Neural cell (in vitro differentiated cells): ENCODE data around the gene RNF103. TPM values are rescaled to one million over a fixed set of nuclear protein-coding genes. Genes with fewer than 3 reads are reported as not detected.

Experiments used
- H2AFZ ChIP-seq: fragments of 200-600, 300-800 bp; sonication (generic), shearing (Covaris generic); 2 replicates; pipeline ENCODE4 v1.6.0; 2014; ENCODE audit warnings: low read depth, mild to moderate bottlenecking, antibody characterized with exemption, low read length, moderate library complexity
- H3F3A ChIP-seq: fragments of 200-600 bp; shearing (Covaris generic); 2 replicates; pipeline ENCODE4 v1.6.1; 2016; ENCODE audit warnings: mild to moderate bottlenecking, moderate library complexity, mixed read lengths, antibody characterized with exemption, low read length; ENCODE audit not compliant: insufficient read depth, poor library complexity, severe bottlenecking
- H3K27ac ChIP-seq: fragments of 200-600, 300-800 bp; sonication (generic), shearing (Covaris generic); 2 replicates; pipeline ENCODE4 v1.5.1; 2014; ENCODE audit warnings: mild to moderate bottlenecking, low read length, moderate library complexity
- H3K27me3 ChIP-seq: fragments of 300-800, 200-600 bp; sonication (generic), shearing (Covaris generic); 2 replicates; pipeline ENCODE4 v1.6.0; 2014; ENCODE audit warnings: mild to moderate bottlenecking, low read depth, low read length, moderate library complexity; ENCODE audit not compliant: insufficient read depth
- H3K36me3 ChIP-seq: fragments of 300-800, 200-600 bp; sonication (generic), shearing (Covaris generic); 2 replicates; pipeline ENCODE4 v1.5.1; 2014; ENCODE audit warnings: mild to moderate bottlenecking, antibody characterized with exemption, low read length, moderate library complexity; ENCODE audit not compliant: insufficient read depth
- H3K4me2 ChIP-seq: fragments of 300-800, 200-600 bp; sonication (generic), shearing (Covaris generic); 2 replicates; pipeline ENCODE4 v1.6.0; 2014; ENCODE audit warnings: mild to moderate bottlenecking, low read length
- H3K4me3 ChIP-seq: fragments of 300-800, 200-600 bp; sonication (generic), shearing (Covaris generic); 2 replicates; pipeline ENCODE4 v1.5.1; 2014; ENCODE audit warnings: mild to moderate bottlenecking, low read length, moderate library complexity
- H3K79me2 ChIP-seq: fragments of 200-600 bp; shearing (Covaris generic); replicated peaks from 2 replicates; pipeline ENCODE4 v1.6.0; 2014; ENCODE audit warnings: mild to moderate bottlenecking, low read length, moderate library complexity; ENCODE audit not compliant: insufficient read depth
- H3K9ac ChIP-seq: fragments of 300-800, 200-600 bp; sonication (generic), shearing (Covaris generic); 2 replicates; pipeline ENCODE4 v1.6.1; 2016; ENCODE audit warnings: mild to moderate bottlenecking, low read length, mixed read lengths
- H3K9me2 ChIP-seq: fragments of 200-600 bp; shearing (Covaris generic); 2 replicates; pipeline ENCODE4 v1.6.1; 2016; ENCODE audit warnings: mild to moderate bottlenecking, low read length, mixed read lengths; ENCODE audit not compliant: insufficient read depth
- H3K9me3 ChIP-seq: fragments of 200-600, 300-800 bp; sonication (generic), shearing (Covaris generic); 2 replicates; pipeline ENCODE4 v1.6.1; 2016; ENCODE audit warnings: mild to moderate bottlenecking, mixed run types, low read length, moderate library complexity, mixed read lengths
- H4K20me1 ChIP-seq: fragments of 200-600 bp; shearing (Covaris generic); 2 replicates; pipeline ENCODE4 v1.6.1; 2016; ENCODE audit warnings: mild to moderate bottlenecking, mixed run types; ENCODE audit not compliant: insufficient read depth
- EP300 ChIP-seq: fragments of 450-650 bp; conservative IDR thresholded peaks from 2 replicates; pipeline ENCODE4 v1.6.1; 2014; ENCODE audit warnings: antibody characterized with exemption, mild to moderate bottlenecking, moderate library complexity; ENCODE audit not compliant: poor library complexity, severe bottlenecking
- EZH2 ChIP-seq: fragments of 200-600, 300-800 bp; shearing (Covaris generic), sonication (generic); IDR thresholded peaks from 2 replicates; pipeline ENCODE4 v1.6.1; 2014; ENCODE audit warnings: antibody characterized with exemption, low read length, borderline replicate concordance, mild to moderate bottlenecking; ENCODE audit not compliant: insufficient read depth, poor library complexity, severe bottlenecking
- MXI1 ChIP-seq: fragments of 450-650 bp; conservative IDR thresholded peaks from 2 replicates; pipeline ENCODE4 v1.6.1; 2014; ENCODE audit warnings: antibody characterized with exemption, mild to moderate bottlenecking; ENCODE audit not compliant: poor library complexity, severe bottlenecking
- POLR2AphosphoS5 ChIP-seq: IDR thresholded peaks from 2 replicates; pipeline ENCODE4 v1.6.1; 2012
- RAD21 ChIP-seq: fragments of 450-650 bp; conservative IDR thresholded peaks from 2 replicates; pipeline ENCODE4 v1.6.1; 2014; ENCODE audit warnings: antibody characterized with exemption, mild to moderate bottlenecking, moderate library complexity
- SMC3 ChIP-seq: fragments of 450-650 bp; conservative IDR thresholded peaks from 2 replicates; pipeline ENCODE4 v1.6.1; 2014; ENCODE audit warnings: antibody characterized with exemption, mild to moderate bottlenecking, moderate library complexity; ENCODE audit not compliant: poor library complexity
- TAF1 ChIP-seq: IDR thresholded peaks from 2 replicates; pipeline ENCODE4 v1.6.1; 2012; ENCODE audit warnings: low read depth
- polyA plus RNA-seq: library from polyadenylated mRNA; depleted of rRNA; stranded (reverse); fragments of >200 nt; gene quantifications from 2 replicates; pipeline ENCODE4 v1.2.3, GENCODE V29; 2014
- TF ChIP-seq, protein P1 (sequence below): IDR thresholded peaks from 2 replicates; pipeline ENCODE4 v1.6.1; 2012; ENCODE audit warnings: borderline replicate concordance
- TF ChIP-seq, protein P2 (sequence below): fragments of 450-650 bp; IDR thresholded peaks from 2 replicates; pipeline ENCODE4 v1.5.1; 2014; ENCODE audit warnings: antibody characterized with exemption, mild to moderate bottlenecking, moderate library complexity; ENCODE audit not compliant: poor library complexity, severe bottlenecking

RNF103 gene
- polyA plus RNA-seq, 1 donor from 2014 or later = 24.1 TPM

- TF ChIP-seq RAD21 = no peak
- TF ChIP-seq EP300 = no peak
Observed at GRCh38 chr2:86621280-86621943, 2.3 kb downstream of the RNF103 start (continued).

GRCh38 chr2:86617738-86618137 lies 5.9 kb downstream of the RNF103 start:
- TF ChIP-seq, protein P1, sequence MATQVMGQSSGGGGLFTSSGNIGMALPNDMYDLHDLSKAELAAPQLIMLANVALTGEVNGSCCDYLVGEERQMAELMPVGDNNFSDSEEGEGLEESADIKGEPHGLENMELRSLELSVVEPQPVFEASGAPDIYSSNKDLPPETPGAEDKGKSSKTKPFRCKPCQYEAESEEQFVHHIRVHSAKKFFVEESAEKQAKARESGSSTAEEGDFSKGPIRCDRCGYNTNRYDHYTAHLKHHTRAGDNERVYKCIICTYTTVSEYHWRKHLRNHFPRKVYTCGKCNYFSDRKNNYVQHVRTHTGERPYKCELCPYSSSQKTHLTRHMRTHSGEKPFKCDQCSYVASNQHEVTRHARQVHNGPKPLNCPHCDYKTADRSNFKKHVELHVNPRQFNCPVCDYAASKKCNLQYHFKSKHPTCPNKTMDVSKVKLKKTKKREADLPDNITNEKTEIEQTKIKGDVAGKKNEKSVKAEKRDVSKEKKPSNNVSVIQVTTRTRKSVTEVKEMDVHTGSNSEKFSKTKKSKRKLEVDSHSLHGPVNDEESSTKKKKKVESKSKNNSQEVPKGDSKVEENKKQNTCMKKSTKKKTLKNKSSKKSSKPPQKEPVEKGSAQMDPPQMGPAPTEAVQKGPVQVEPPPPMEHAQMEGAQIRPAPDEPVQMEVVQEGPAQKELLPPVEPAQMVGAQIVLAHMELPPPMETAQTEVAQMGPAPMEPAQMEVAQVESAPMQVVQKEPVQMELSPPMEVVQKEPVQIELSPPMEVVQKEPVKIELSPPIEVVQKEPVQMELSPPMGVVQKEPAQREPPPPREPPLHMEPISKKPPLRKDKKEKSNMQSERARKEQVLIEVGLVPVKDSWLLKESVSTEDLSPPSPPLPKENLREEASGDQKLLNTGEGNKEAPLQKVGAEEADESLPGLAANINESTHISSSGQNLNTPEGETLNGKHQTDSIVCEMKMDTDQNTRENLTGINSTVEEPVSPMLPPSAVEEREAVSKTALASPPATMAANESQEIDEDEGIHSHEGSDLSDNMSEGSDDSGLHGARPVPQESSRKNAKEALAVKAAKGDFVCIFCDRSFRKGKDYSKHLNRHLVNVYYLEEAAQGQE = no peak
- TF ChIP-seq MXI1 = no peak
- TF ChIP-seq, protein P2, sequence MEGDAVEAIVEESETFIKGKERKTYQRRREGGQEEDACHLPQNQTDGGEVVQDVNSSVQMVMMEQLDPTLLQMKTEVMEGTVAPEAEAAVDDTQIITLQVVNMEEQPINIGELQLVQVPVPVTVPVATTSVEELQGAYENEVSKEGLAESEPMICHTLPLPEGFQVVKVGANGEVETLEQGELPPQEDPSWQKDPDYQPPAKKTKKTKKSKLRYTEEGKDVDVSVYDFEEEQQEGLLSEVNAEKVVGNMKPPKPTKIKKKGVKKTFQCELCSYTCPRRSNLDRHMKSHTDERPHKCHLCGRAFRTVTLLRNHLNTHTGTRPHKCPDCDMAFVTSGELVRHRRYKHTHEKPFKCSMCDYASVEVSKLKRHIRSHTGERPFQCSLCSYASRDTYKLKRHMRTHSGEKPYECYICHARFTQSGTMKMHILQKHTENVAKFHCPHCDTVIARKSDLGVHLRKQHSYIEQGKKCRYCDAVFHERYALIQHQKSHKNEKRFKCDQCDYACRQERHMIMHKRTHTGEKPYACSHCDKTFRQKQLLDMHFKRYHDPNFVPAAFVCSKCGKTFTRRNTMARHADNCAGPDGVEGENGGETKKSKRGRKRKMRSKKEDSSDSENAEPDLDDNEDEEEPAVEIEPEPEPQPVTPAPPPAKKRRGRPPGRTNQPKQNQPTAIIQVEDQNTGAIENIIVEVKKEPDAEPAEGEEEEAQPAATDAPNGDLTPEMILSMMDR = no peak
- TF ChIP-seq RAD21 = no peak
- TF ChIP-seq EZH2 = no peak
- TF ChIP-seq SMC3 = no peak
- TF ChIP-seq EP300 = no peak
- TF ChIP-seq POLR2AphosphoS5 = no peak
- no peak for TF ChIP-seq TAF1
- Histone ChIP-seq H3K27me3 (no peaks in the 10 kb centered on the region), H3K4me3 (no peak overlapping the region), H4K20me1 (no peaks in the 10 kb centered on the region), H3K79me2 (peaks cover 48% of the 10 kb centered on the region), H3K4me2 (no peak overlapping the region), H3K9me2 (no peaks in the 10 kb centered on the region), H3K9me3 (no peaks in the 10 kb centered on the region), H2AFZ (no peak overlapping the region), H3K27ac (no peak overlapping the region), H3K36me3 (no peaks in the 10 kb centered on the region), H3K9ac (no peak overlapping the region), H3F3A (no peaks in the 10 kb centered on the region)

DNA sequence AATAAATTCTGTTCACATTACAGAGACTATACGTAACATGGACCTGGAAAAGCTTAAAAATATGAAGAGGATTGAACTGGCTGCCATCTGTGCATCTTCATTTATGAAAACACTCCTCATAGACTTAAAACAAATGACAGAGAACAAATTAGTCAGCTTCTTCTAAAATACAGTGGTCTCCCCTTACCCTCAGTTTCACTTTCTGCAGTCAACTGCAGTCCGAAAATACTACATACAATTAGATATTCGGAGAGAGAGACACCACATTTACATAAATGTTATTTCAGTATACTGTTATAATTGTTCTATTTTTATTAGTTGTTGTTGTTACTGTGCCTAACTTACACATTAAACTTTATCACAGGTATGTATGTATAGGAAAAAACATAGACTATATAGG lies 6.5 kb downstream of the RNF103 start:
- Histone ChIP-seq H4K20me1 (no peaks in the 10 kb centered on the region), H3K36me3 (no peaks in the 10 kb centered on the region), H3K9ac (no peak overlapping the region), H3K9me3 (no peaks in the 10 kb centered on the region), H2AFZ (no peak overlapping the region), H3K27ac (no peak overlapping the region), H3K9me2 (no peaks in the 10 kb centered on the region), H3K79me2 (peaks cover 42% of the 10 kb centered on the region), H3K4me2 (no peak overlapping the region), H3K4me3 (no peak overlapping the region), H3K27me3 (no peaks in the 10 kb centered on the region), H3F3A (no peaks in the 10 kb centered on the region)
- TF ChIP-seq, protein P2 = no peak
- TF ChIP-seq MXI1 (no peak), SMC3 (no peak), EZH2 (no peak), TAF1 (no peak), RAD21 (no peak), EP300 (no peak), POLR2AphosphoS5 (no peak)
- TF ChIP-seq, protein P1 = no peak
